KOPT-K1 (cell line): ENCODE measurements around the gene ZP2.
"Not testable (repeated sequence)": the region's sequence is repeated elsewhere in the genome, so short reads cannot be mapped to it uniquely, and the experiment has no call there.

Experiments used
- H3K27ac ChIP-seq: fragments of 200-600 bp; sonication (generic); 2 replicates; pipeline ENCODE4 v1.5.1; 2016; ENCODE audit warnings: antibody characterized with exemption, mild to moderate bottlenecking, low read depth, low read length; ENCODE audit not compliant: poor library complexity, severe bottlenecking
- H3K36me3 ChIP-seq: fragments of 200-600 bp; sonication (generic); 2 replicates; pipeline ENCODE4 v1.5.1; 2017; ENCODE audit warnings: antibody characterized with exemption, mild to moderate bottlenecking, low read length, moderate library complexity; ENCODE audit not compliant: insufficient read depth
- H3K9me3 ChIP-seq: fragments of 200-600 bp; sonication (generic); 2 replicates; pipeline ENCODE4 v1.5.1; 2017; ENCODE audit warnings: antibody characterized with exemption, low read length, mild to moderate bottlenecking; ENCODE audit not compliant: insufficient read depth, poor library complexity, severe bottlenecking

ZP2 gene

GRCh38 chr16:21195330-21195729, 16.0 kb downstream of the ZP2 start:
- not testable (repeated sequence) for H3K36me3 ChIP-seq, H3K9me3 ChIP-seq, H3K27ac ChIP-seq

GRCh38 chr16:21194771-21195301, 16.5 kb downstream of the ZP2 start:
- H3K9me3 ChIP-seq = peaks cover 12% of the 10 kb centered on the region
- no peak overlapping the region for H3K27ac ChIP-seq
- H3K36me3 ChIP-seq = no peaks in the 10 kb centered on the region

- H3K9me3 ChIP-seq = peaks cover 12% of the 10 kb centered on the region
- no peak overlapping the region for H3K27ac ChIP-seq
- no peaks in the 10 kb centered on the region for H3K36me3 ChIP-seq
Observed at GRCh38 chr16:21192991-21193390, 18.4 kb downstream of the ZP2 start.

- Histone ChIP-seq H3K9me3 (peaks cover 12% of the 10 kb centered on the region), H3K27ac (no peak overlapping the region), H3K36me3 (no peaks in the 10 kb centered on the region)
Observed at GRCh38 chr16:21190599-21190998, 20.8 kb downstream of the ZP2 start.

- H3K36me3 ChIP-seq = no peaks in the 10 kb centered on the region
- peaks cover 12% of the 10 kb centered on the region for H3K9me3 ChIP-seq
- no peak overlapping the region for H3K27ac ChIP-seq
Observed at GRCh38 chr16:21190013-21190412, 21.4 kb downstream of the ZP2 start.

GRCh38 chr16:21189311-21189710, 22.1 kb downstream of the ZP2 start:
- no peaks in the 10 kb centered on the region for H3K36me3 ChIP-seq
- no peak overlapping the region for H3K27ac ChIP-seq
- H3K9me3 ChIP-seq = peaks cover 12% of the 10 kb centered on the region

GRCh38 chr16:21186326-21186691, 25.1 kb downstream of the ZP2 start:
- Histone ChIP-seq H3K27ac (no peak overlapping the region), H3K9me3 (peaks cover 12% of the 10 kb centered on the region), H3K36me3 (no peaks in the 10 kb centered on the region)

- H3K36me3 ChIP-seq = no peaks in the 10 kb centered on the region; the same call in 1 of the 2 replicates
- no peak overlapping the region for H3K27ac ChIP-seq
- H3K9me3 ChIP-seq = peaks cover 13% of the 10 kb centered on the region
Observed at GRCh38 chr16:21185659-21186325, 25.6 kb downstream of the ZP2 start.

GRCh38 chr16:21184834-21185233, 26.5 kb downstream of the ZP2 start:
- Histone ChIP-seq H3K27ac (no peak overlapping the region), H3K9me3 (peaks cover 5% of the 10 kb centered on the region), H3K36me3 (peaks cover 3% of the 10 kb centered on the region; the same call in 1 of the 2 replicates)

GRCh38 chr16:21183995-21184394, 27.4 kb downstream of the ZP2 start:
- Histone ChIP-seq H3K27ac (no peak overlapping the region), H3K9me3 (peaks cover 11% of the 10 kb centered on the region), H3K36me3 (peaks cover 11% of the 10 kb centered on the region)

GRCh38 chr16:21179983-21180365, 31.4 kb downstream of the ZP2 start:
- Histone ChIP-seq H3K9me3 (peaks cover 18% of the 10 kb centered on the region), H3K27ac (no peak overlapping the region), H3K36me3 (peaks cover 18% of the 10 kb centered on the region)

- Histone ChIP-seq H3K27ac (no peak overlapping the region), H3K36me3 (peaks cover 20% of the 10 kb centered on the region)
Observed at GRCh38 chr16:21179126-21179982, 32.0 kb downstream of the ZP2 start.

GRCh38 chr16:21175397-21175796, 36.0 kb downstream of the ZP2 start:
- Histone ChIP-seq H3K36me3 (peaks cover 34% of the 10 kb centered on the region), H3K27ac (no peak overlapping the region)

More at GRCh38 chr16:21179126-21179982, 32.0 kb downstream of the ZP2 start:
- peaks cover 18% of the 10 kb centered on the region for H3K9me3 ChIP-seq

GRCh38 chr16:21172650-21173049, 38.7 kb downstream of the ZP2 start:
- no peaks in the 10 kb centered on the region for H3K9me3 ChIP-seq
- peaks cover 19% of the 10 kb centered on the region; the same call in 1 of the 2 replicates for H3K36me3 ChIP-seq
- no peak overlapping the region for H3K27ac ChIP-seq

More at GRCh38 chr16:21175397-21175796, 36.0 kb downstream of the ZP2 start:
- H3K9me3 ChIP-seq = peaks cover 13% of the 10 kb centered on the region

- H3K9me3 ChIP-seq, H3K27ac ChIP-seq: not testable (repeated sequence)
- peaks cover 19% of the 10 kb centered on the region; the same call in 1 of the 2 replicates for H3K36me3 ChIP-seq
Observed at GRCh38 chr16:21170116-21170515, 41.3 kb downstream of the ZP2 start.
